NCI-H187 (cell line): ENCODE results near the gene FSTL5.
"Not testable (repeated sequence)": the region's sequence is repeated elsewhere in the genome, so short reads cannot be mapped to it uniquely, and the experiment has no call there.

Source experiments
- DNase-seq, 2 experiments: peaks; one replicate each; lab custom pipeline; 2025; lab: John Stamatoyannopoulos, UW

Gene FSTL5

GRCh38 chr4:161829591-161829990 is 334.2 kb downstream of the FSTL5 start:
- DNase-seq: no peak

GRCh38 chr4:161828061-161828460 is 335.7 kb downstream of the FSTL5 start:
- DNase-seq: no peak

GRCh38 chr4:161827013-161827412 is 336.8 kb downstream of the FSTL5 start:
- no peak for DNase-seq

GRCh38 chr4:161823450-161823849 is 340.4 kb downstream of the FSTL5 start:
- no peak for DNase-seq

GRCh38 chr4:161822174-161822573 is 341.6 kb downstream of the FSTL5 start:
- DNase-seq: no peak

GRCh38 chr4:161817914-161818313 is 345.9 kb downstream of the FSTL5 start:
- no peak for DNase-seq

- DNase-seq: no peak
Observed at GRCh38 chr4:161816958-161817357, 346.8 kb downstream of the FSTL5 start.

- no peak for DNase-seq
Observed at GRCh38 chr4:161815841-161816240, 348.0 kb downstream of the FSTL5 start.

- DNase-seq: no peak
Observed at GRCh38 chr4:161813889-161814288, 349.9 kb downstream of the FSTL5 start.

GRCh38 chr4:161813389-161813788 is 350.4 kb downstream of the FSTL5 start:
- DNase-seq: no peak

GRCh38 chr4:161803171-161803570 is 360.6 kb downstream of the FSTL5 start:
- no peak for DNase-seq

GRCh38 chr4:161799710-161800109 is 364.1 kb downstream of the FSTL5 start:
- no peak for DNase-seq

GRCh38 chr4:161792991-161793390 is 370.8 kb downstream of the FSTL5 start:
- DNase-seq: no peak

GRCh38 chr4:161791796-161792556 is 371.8 kb downstream of the FSTL5 start:
- DNase-seq: no peak

GRCh38 chr4:161767116-161767515 is 396.7 kb downstream of the FSTL5 start:
- no peak for DNase-seq

- no peak for DNase-seq
Observed at GRCh38 chr4:161762796-161763195, 401.0 kb downstream of the FSTL5 start.

- DNase-seq: no peak
Observed at GRCh38 chr4:161760008-161760407, 403.8 kb downstream of the FSTL5 start.

- DNase-seq: not testable (repeated sequence)
Observed at GRCh38 chr4:161758412-161758811, 405.4 kb downstream of the FSTL5 start.

GRCh38 chr4:161728929-161729328 is 434.9 kb downstream of the FSTL5 start:
- DNase-seq: no peak

- DNase-seq: no peak
Observed at GRCh38 chr4:161721947-161722346, 441.9 kb downstream of the FSTL5 start.

- no peak for DNase-seq
Observed at GRCh38 chr4:161717084-161717483, 446.7 kb downstream of the FSTL5 start.

- DNase-seq: no peak
Observed at GRCh38 chr4:161714931-161715330, 448.9 kb downstream of the FSTL5 start.

GRCh38 chr4:161714022-161714751 is 449.6 kb downstream of the FSTL5 start:
- no peak for DNase-seq
